Measurements from ENCODE around the gene CRLF1.

- no peak for TF ChIP-seq TAF1 (IDR thresholded peaks at IDR 0.05; ENCODE audit: borderline replicate concordance, low read depth, low read length)
- no peak for TF ChIP-seq POLR2A (IDR thresholded peaks at IDR 0.05; ENCODE audit: low read depth, low read length)
These were observed 37.8 kb upstream of the CRLF1 start for GRCh38 chr19:18644196-18645034.
